GM10266 (cell line): ENCODE data around the gene WDR76.

ENCODE experiments used
- DNase-seq: peaks from one replicate; pipeline ENCODE4 v3.0.0; 2012; ENCODE audit errors: extremely low spot score
- CTCF ChIP-seq: IDR thresholded peaks from 2 replicates; pipeline ENCODE4 v1.5.1; 2012; ENCODE audit warnings: mild to moderate bottlenecking, low read depth; ENCODE audit not compliant: control insufficient read depth, insufficient read depth; ENCODE audit errors: missing control alignments

The WDR76 gene

GRCh38 chr15:43876872-43877271 is 50.1 kb downstream of the WDR76 start:
- TF ChIP-seq CTCF: no peak
- no peak for DNase-seq

- TF ChIP-seq CTCF: no peak
- DNase-seq: no peak
Observed at GRCh38 chr15:43877371-43877770, 50.6 kb downstream of the WDR76 start.

GRCh38 chr15:43878446-43878845 is 51.6 kb downstream of the WDR76 start:
- TF ChIP-seq CTCF: no peak
- DNase-seq: no peak

- TF ChIP-seq CTCF: no peak
Observed at GRCh38 chr15:43879386-43880355, 52.9 kb downstream of the WDR76 start.

GRCh38 chr15:43880406-43881194 is 53.8 kb downstream of the WDR76 start:
- TF ChIP-seq CTCF: no peak
- DNase-seq: no peak

More at GRCh38 chr15:43879386-43880355, 52.9 kb downstream of the WDR76 start:
- no peak for DNase-seq

- no peak for TF ChIP-seq CTCF
- no peak for DNase-seq
Observed at GRCh38 chr15:43881245-43881644, 54.4 kb downstream of the WDR76 start.
